ENCODE results near the gene CD68.

CD68 gene, protein sequence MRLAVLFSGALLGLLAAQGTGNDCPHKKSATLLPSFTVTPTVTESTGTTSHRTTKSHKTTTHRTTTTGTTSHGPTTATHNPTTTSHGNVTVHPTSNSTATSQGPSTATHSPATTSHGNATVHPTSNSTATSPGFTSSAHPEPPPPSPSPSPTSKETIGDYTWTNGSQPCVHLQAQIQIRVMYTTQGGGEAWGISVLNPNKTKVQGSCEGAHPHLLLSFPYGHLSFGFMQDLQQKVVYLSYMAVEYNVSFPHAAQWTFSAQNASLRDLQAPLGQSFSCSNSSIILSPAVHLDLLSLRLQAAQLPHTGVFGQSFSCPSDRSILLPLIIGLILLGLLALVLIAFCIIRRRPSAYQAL

DNA sequence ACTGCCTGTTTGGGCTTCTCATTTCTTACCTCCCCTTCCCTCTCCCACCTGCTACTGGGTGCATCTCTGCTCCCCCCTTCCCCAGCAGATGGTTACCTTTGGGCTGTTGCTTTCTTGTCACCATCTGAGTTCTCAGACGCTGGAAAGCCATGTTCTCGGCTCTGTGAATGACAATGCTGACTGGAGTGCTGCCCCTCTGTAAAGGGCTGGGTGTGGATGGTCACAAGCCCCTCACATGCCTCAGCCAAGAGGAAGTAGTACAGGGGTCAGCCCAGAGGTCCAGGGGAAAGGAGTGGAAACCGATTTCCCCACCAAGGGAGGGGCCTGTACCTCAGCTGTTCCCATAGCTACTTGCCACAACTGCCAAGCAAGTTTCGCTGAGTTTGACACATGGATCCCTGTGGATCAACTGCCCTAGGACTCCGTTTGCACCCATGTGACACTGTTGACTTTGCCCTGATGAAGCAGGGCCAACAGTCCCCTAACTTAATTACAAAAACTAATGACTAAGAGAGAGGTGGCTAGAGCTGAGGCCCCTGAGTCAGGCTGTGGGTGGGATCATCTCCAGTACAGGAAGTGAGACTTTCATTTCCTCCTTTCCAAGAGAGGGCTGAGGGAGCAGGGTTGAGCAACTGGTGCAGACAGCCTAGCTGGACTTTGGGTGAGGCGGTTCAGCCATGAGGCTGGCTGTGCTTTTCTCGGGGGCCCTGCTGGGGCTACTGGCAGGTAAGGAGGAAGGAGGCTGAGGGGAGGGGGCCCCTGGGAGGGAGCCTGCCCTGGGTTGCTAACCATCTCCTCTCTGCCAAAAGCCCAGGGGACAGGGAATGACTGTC is at the start of gene CD68:
Gene CD68 (plus strand): TSS at position 638 of the 833 bp plus-strand sequence. CDS start 40 bp downstream, at position 678.
- in situ Hi-C loops (cut with MboI; ENCODE audit: low sequenced_read_pairs), result no loop called here

DNA sequence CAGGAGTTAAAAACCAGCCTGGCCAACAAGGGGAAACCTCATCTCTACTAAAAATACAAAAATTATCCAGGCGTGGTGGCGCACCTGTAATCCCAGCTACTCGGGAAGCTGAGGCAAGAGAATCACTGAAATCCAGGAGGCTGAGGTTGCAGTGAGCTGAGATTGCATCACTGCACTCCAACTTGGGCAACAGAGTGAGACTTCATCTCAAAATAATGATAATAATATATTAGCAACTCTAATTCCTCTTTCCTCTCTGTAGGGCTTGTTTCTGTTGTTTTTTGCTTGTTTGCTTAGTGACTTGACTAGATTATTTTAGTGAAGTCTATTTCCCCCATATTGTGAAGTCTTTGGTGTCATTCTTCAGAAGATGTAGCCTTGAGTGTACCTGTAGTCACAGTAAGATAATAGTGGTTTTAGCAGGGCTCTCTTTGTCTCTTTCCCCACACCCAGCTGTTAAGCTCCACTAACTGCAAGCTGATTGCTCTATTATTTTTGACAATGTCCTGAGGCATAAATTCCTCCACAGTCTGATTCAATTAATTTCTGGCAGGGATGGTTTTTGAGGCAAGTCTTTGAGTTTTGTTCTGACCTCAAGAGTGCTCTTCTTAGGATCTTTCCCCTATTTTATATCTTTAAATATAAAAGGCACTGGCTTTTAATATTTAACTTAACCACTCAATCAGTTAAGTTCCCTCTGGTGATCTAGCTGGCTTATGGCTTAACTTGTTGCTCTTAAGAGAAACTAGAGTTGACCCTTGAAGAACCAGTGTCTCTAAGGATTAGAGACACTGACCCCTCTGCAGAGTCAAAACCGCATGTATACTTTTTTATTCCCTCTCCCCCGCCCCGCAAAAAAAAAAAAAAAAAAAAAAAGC is 49.2 kb upstream of the CD68 start:
- in situ Hi-C loops (cut with MboI; ENCODE audit: low sequenced_read_pairs), result no loop called here

DNA sequence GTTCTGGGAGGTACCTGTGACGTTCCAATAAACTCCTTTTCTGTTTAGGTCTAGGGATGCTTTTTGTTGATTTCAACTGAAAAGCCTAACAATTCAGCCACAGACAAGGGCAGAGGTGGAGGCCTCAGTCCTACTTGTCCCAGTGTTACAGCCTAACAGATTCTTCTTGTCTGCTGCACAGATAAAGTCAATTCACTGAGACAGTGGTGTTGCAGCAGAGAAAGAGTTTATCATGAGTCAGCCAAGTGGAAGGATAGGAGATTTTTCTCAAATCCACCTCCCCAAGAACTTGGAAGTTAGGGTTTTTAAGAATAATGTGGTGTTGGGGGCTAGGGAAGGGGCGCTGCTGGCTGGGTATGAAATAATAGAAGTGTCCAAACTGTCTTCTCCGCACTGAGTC is 41.4 kb upstream of the CD68 start:
- in situ Hi-C loops (cut with MboI; ENCODE audit: low sequenced_read_pairs), result no loop called here

DNA sequence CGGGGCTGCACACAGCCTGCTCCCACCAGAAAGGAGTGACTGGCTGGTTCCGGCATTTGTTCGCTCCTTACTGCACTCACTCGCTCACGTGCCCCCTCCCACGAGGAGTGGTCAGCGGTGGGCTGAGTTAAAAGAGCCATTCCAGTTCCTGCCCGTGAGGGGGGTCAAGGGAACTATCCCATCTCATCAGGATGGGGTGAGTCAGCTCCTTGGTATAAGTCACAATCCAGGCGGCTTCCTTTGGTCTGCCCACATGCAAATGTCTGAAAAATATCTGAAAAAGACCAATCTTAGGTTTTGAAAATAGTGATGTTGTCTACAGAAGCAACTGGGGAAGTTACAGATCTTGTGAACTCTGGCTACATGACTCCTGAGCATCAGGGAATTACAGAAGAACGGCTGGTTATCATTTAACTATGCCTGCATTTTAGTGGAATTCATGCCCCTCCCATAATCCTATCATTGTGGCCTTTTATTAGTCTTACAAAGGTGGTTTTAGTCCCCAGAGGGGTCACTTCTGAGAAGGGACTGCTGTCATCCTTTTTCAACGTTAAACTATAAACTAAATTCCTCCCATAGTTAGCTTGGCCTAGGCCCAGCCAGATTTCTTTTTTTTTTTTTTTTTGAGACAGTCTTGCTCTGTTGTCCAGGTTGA is 40.4 kb upstream of the CD68 start:
- in situ Hi-C loops (cut with MboI; ENCODE audit: low sequenced_read_pairs), result no loop called here

DNA sequence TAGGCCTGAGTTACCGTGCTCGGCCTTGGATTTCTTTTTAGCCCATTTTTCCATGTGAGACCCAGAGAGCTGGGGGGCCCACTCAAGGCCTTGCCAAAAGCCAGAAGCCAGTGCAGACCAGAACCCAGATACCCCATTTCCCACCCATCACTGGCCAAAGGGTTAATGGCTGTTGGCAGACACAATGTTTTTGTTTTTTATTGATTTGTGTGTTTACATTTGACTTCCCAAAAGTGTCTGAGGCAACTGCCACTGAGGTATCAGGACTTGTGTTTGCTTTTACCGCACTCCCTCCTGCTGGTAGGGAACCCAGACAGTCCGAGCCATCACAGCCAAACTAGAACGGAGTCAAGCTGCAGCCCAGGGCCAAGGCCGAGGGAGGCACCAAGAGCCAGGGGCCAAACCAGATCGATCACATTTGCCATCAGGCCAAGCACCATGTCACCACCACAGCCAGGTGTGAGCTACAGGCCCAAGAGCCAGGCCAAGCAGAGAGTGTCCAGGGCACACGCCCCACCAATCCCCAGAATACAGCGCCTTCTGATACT is 38.3 kb upstream of the CD68 start:
- in situ Hi-C loops (cut with MboI; ENCODE audit: low sequenced_read_pairs), result no loop called here

DNA sequence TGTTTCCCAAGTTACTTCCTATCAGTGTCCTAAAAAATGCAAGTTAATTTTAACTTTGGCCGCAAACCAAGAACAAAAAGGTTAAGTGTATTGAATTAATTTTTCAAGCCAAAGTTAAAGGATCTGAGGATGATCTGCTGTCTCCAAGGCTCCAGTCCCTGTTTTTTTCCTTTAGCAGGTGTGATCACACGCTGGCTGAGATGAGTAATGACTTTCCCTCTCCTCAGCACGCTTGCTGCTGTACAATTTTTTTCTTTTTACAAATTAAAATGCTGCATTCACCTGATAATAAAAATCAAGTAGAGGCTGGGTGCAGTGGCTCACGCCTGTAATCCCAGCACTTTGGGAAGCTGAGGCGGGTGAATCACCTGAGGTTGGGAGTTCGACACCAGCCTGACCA is 34.5 kb upstream of the CD68 start:
- in situ Hi-C loops (cut with MboI; ENCODE audit: low sequenced_read_pairs), result no loop called here

DNA sequence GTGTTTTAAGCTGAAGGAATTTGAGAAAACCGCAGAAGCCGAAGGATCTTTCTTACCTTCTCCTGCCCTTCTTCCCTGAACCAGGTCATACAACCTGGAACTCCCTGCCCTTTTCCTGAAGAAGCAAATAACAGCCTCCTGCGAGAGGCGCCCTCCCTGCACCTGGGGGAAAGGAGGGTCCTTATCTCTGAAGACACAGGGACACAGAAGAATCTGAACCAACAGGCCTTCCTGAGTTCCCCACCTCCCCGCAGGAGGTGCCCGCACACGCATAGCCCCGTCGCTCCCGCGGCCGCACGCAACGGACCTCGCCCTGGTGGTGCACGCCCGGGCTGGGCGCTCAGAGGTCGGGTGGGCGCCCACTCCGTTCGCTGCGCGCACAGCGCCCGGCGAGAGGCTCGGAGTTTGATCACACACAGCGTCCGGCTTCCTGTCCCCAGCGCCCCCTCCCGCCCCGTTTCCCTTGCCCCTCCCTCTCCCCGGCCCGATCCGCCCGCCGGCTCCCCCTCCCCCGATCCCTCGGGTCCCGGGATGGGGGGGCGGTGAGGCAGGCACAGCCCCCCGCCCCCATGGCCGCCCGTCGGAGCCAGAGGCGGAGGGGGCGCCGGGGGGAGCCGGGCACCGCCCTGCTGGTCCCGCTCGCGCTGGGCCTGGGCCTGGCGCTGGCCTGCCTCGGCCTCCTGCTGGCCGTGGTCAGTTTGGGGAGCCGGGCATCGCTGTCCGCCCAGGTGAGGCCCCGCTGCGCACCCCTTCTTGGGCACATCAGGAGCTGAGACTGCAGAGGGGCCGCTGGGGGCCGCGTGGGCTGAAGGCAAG is 30.6 kb upstream of the CD68 start, which contains the start of gene TNFSF12:
Gene TNFSF12 (plus strand): TSS at position 474 of the 816 bp plus-strand sequence. CDS start 96 bp downstream, at position 570.
- in situ Hi-C loops (cut with MboI; ENCODE audit: low sequenced_read_pairs), result no loop called here

DNA sequence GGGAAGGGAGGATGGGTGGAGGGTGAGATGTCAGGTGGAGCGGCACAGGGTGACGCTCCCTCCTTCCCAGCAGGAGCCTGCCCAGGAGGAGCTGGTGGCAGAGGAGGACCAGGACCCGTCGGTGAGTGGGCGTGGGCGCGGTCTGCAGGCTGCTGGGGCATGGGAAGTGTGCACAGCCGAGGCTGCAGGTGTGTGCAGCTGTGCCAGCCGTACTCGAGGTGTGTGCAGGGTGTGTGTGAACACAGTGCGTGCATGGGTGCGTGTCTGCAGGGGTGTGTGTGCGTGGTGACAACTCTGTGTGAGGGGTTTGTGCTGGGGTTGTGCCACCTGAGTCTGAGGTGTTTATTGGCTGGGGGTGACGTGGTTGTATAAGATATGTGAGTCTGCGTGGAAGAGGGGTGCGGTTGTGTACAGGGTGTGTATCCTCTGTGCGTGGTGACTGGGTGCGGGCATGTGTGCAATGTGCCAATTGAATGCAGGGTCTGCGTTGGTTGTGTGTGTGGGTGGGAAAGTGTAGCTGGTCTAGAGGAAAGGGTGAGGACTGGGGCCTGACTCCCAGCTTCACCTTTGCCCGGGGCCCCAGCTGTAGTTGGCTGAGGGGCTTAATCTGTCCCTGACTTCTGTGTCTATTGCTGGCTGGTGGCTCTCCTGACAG is 29.9 kb upstream of the CD68 start:
- in situ Hi-C loops (cut with MboI; ENCODE audit: low sequenced_read_pairs), result no loop called here

DNA sequence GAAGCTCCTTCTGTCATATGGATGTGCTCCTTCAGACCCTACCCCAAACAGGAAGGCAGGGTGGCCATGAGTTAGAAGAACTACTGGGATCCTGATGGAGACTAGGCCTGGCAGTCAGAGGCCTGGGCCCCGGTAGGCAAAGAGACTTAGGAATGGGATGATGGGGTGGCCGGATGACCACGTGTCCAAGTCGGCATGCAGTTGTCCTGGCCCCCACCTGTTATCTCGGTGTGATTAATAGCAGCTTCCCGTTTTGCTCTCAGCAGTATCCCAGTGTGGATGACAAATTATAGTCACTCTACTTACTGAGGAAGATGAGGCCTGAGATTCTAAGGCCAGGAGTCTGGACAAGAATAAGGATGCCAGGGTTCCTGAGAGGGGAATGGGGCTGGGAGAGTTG is 29.1 kb upstream of the CD68 start:
- in situ Hi-C loops (cut with MboI; ENCODE audit: low sequenced_read_pairs), result no loop called here

DNA sequence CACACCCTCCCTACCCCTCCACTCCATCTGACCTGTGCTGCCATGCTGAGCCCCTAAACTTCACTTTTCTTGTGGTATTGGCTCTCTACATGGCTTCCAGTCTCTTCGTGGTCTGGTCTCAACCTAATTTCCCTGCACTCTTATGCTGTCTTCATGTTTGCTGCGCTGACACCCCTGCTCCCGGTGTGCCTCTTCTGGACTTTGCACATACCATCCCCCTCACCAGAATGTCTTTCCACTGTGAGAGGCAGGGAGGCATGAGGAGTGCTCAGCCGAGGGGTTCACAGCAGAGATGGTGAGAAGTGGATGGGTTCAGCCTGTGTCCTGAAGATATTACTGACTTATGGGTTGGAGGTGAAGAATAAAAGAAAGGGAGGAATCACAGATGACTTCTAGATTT is 28.0 kb upstream of the CD68 start:
- in situ Hi-C loops (cut with MboI; ENCODE audit: low sequenced_read_pairs), result no loop called here

DNA sequence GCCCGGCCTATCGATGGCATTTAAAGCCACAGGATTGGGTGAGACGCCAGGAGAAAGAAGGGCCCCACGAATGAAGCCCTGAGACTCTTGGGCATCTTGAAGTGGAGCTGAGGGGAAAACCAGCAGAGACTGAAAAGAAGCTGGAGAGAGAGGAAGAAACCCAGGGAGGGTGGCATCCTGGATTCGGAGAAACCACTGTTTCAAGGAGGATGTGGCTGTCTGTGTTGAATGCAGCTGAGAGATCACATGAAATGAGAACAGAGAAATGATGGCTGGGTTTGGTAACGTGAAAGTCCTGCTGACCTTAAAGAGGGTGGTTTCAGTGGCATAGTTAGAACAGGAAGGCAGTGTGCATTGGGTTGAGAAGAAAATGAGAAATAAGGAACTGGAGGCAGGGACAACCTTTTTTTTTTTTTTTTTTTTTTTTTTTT is 26.8 kb upstream of the CD68 start:
- in situ Hi-C loops (cut with MboI; ENCODE audit: low sequenced_read_pairs), result no loop called here

DNA sequence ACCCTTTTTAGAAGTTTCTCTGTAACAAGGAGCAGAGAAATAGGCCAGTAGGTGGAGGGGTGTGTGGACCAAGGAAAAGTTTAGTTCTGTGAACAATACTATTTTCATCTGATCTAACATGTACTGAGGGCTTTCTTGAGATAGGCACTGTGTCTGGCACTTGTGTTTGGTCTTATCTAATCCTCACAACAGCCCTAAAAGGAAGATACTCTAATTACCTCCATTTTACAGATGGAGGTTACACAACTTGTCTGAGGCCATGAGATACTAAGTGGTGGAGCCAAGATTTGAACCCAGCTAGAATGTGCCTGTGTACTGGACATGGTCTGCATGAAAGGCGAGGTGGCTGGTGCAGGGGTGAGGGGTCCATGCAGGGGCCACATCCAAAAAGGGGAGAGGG is 26.1 kb upstream of the CD68 start:
- in situ Hi-C loops (cut with MboI; ENCODE audit: low sequenced_read_pairs), result no loop called here

DNA sequence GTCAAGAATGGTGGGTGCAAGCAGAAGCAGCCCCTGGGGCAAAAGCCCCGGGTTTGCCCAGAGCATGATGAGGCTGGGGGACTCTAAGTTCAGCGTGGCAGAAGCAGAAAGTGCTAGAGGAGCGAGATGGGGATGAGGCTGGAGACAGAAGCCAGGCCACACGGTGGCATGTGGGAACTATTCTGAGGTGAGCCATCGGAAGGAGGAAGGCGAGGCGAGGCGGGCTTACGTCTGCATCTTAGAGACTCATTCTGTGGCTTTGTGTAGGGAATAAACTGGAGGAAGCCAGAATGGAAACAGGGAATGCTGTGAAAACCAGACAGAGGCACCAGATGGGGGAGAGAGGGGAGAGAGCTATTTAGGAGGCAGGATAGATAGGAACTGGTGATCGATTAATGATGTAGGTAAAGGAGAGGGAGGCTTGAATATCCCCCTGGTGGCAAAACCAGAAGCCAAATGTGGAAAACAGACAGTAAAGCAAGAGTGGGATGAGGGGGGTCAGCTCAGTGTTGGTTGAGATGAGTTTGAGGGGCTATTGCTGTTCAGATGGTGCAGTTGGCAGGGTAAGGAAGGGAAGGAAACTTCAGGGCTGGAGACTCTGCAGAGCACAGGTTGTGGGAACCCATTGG is 24.0 kb upstream of the CD68 start:
- in situ Hi-C loops (cut with MboI; ENCODE audit: low sequenced_read_pairs), result no loop called here

DNA sequence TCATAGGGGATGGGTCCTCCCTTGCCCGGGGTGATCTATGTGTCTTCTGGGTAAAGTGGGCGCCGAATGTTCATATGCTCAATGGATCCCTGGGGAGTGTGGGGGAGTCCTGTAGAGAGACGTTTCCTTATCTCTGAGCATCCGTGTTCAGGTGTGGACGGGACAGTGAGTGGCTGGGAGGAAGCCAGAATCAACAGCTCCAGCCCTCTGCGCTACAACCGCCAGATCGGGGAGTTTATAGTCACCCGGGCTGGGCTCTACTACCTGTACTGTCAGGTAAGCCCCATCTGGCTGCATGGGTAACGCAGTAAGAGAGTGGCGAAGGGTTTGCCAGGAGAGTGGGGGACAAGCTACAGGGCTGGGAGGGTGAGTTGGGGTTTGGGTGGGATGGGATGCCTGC is 22.8 kb upstream of the CD68 start:
- in situ Hi-C loops (cut with MboI; ENCODE audit: low sequenced_read_pairs), result no loop called here

DNA sequence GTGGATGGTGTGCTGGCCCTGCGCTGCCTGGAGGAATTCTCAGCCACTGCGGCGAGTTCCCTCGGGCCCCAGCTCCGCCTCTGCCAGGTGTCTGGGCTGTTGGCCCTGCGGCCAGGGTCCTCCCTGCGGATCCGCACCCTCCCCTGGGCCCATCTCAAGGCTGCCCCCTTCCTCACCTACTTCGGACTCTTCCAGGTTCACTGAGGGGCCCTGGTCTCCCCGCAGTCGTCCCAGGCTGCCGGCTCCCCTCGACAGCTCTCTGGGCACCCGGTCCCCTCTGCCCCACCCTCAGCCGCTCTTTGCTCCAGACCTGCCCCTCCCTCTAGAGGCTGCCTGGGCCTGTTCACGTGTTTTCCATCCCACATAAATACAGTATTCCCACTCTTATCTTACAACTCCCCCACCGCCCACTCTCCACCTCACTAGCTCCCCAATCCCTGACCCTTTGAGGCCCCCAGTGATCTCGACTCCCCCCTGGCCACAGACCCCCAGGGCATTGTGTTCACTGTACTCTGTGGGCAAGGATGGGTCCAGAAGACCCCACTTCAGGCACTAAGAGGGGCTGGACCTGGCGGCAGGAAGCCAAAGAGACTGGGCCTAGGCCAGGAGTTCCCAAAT is 22.2 kb upstream of the CD68 start:
- in situ Hi-C loops (cut with MboI; ENCODE audit: low sequenced_read_pairs), result no loop called here

DNA sequence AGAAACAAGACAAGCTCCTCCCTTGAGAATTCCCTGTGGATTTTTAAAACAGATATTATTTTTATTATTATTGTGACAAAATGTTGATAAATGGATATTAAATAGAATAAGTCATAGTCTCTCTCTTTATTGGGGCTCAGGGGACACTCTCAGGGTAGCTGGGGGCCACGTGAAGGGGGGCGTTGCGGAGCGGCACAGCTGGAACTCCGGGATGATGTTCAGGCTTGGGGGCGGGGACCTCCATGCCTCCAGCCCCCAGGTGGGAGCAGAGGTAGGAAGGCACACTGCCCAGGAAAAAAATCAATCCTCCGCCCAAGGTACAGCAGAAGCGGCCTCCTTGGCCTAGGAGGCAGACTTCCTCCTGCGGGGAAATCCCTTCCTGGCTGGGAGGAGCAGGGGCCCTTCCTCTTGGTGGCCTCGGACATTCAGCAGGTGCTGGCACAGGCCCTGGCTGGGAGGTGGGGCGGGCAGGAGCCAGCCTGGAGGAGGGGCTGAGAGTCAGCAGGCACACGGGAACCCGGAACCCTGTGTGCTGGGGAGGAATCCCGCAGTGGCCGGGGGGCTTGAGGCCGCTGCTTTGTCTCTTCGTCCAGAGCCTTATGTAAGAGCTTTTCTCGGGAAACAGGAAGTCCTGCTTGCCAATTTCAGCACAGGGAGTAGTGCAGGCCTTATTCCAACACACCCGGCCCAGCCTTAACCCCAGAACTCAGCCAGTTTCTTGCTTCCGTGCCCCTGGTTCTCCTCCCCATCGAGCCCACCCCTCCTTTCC is 21.5 kb upstream of the CD68 start:
- in situ Hi-C loops (cut with MboI; ENCODE audit: low sequenced_read_pairs), result no loop called here

Data from HL-60/S4 treated with retinoic acid at 250 ng/mL for 4 days and 3 days (cell line).